HepG2 (cell line): ENCODE results near the gene BAG5. TPM values are rescaled to one million over a fixed set of nuclear protein-coding genes. Genes with fewer than 3 reads are reported as not detected.

Experiments used
- CC2D1A ChIP-seq: sonication (generic); formaldehyde crosslinking; IDR thresholded peaks from 2 replicates; pipeline ENCODE4 v1.8.1; 2023; ENCODE audit warnings: mild to moderate bottlenecking, missing genetic modification reagents
- CCDC6 ChIP-seq: sonication (generic); formaldehyde crosslinking; IDR thresholded peaks from 2 replicates; pipeline ENCODE4 v1.8.1; 2022; ENCODE audit warnings: mild to moderate bottlenecking, missing genetic modification reagents, moderate library complexity
- ELF4 ChIP-seq: sonication (generic); formaldehyde crosslinking; IDR thresholded peaks from 2 replicates; pipeline ENCODE4 v1.5.0; 2020; ENCODE audit warnings: missing genetic modification reagents, mild to moderate bottlenecking, moderate library complexity, borderline replicate concordance
- FOSL1 ChIP-seq: sonication (generic); formaldehyde crosslinking; IDR thresholded peaks from 2 replicates; pipeline ENCODE4 v1.9.0; 2021; ENCODE audit warnings: missing genetic modification reagents, borderline replicate concordance
- FOXA1 ChIP-seq, 2 experiments: fragments of 450-650 bp in 1 of 2; sonication (generic) in 1 of 2; formaldehyde crosslinking in 1 of 2; IDR thresholded peaks; 2 replicates each; pipeline versions ENCODE4 v1.4.0 to v1.6.1; 2016 to 2020; ENCODE audit warnings: missing genetic modification reagents in 1 of 2
- FOXM1 ChIP-seq: sonication (generic); formaldehyde crosslinking; IDR thresholded peaks from 2 replicates; pipeline ENCODE4 v1.5.0; 2020; ENCODE audit warnings: missing genetic modification reagents
- RBM39 ChIP-seq: fragments of 200-400 bp; formaldehyde crosslinking; IDR thresholded peaks from one replicate; pipeline ENCODE4 v1.6.1; 2018; ENCODE audit warnings: antibody characterized with exemption, mild to moderate bottlenecking, low read depth, low read length; ENCODE audit not compliant: poor library complexity, severe bottlenecking
- SRF ChIP-seq: IDR thresholded peaks from 2 replicates; pipeline ENCODE4 v1.6.1; 2011; ENCODE audit warnings: mild to moderate bottlenecking, low read depth, low read length, moderate library complexity
- ZNF10 ChIP-seq: sonication (generic); formaldehyde crosslinking; IDR thresholded peaks from 2 replicates; pipeline ENCODE4 v1.4.0; 2020; ENCODE audit warnings: mild to moderate bottlenecking, low read depth, missing genetic modification reagents, borderline replicate concordance
- ZNF20 ChIP-seq: sonication (generic); formaldehyde crosslinking; IDR thresholded peaks from 2 replicates; pipeline ENCODE4 v1.4.0; 2020; ENCODE audit warnings: mild to moderate bottlenecking, moderate library complexity, missing genetic modification reagents
- ZNF616 ChIP-seq: sonication (generic); formaldehyde crosslinking; IDR thresholded peaks from 2 replicates; pipeline ENCODE4 v1.5.0; 2020; ENCODE audit warnings: low read depth, mild to moderate bottlenecking, missing genetic modification reagents
- ZNF691 ChIP-seq: sonication (generic); formaldehyde crosslinking; IDR thresholded peaks from 2 replicates; pipeline ENCODE4 v1.4.0; 2020; ENCODE audit warnings: missing genetic modification reagents, low read depth, mild to moderate bottlenecking, borderline replicate concordance
- ZNF703 ChIP-seq: sonication (generic); formaldehyde crosslinking; IDR thresholded peaks from 2 replicates; pipeline ENCODE4 v1.5.1; 2020; ENCODE audit warnings: missing genetic modification reagents, mild to moderate bottlenecking, moderate library complexity, borderline replicate concordance
- ZNF816 ChIP-seq: sonication (generic); formaldehyde crosslinking; IDR thresholded peaks from 2 replicates; pipeline ENCODE4 v1.8.0; 2022; ENCODE audit warnings: missing genetic modification reagents, mild to moderate bottlenecking, borderline replicate concordance
- ZNF891 ChIP-seq: sonication (generic); formaldehyde crosslinking; IDR thresholded peaks from 2 replicates; pipeline ENCODE4 v1.5.0; 2020; ENCODE audit warnings: mild to moderate bottlenecking, missing genetic modification reagents
- polyA plus RNA-seq, 8 experiments: library from polyadenylated mRNA; depleted of rRNA in 3 of 8; stranded (reverse) in 7 of 8; unstranded in 1 of 8; fragments of >200 nt; fragmentation: Illumina TruSeq in 4 of 8; extraction: Trizol in 4 of 8; gene quantifications; 2 replicates each; pipeline versions ENCODE4 v1.2.1 to v1.2.3, GENCODE V29; 2011 to 2016; ENCODE audit warnings: low read depth in 4 of 8, missing spikeins in 1 of 8, mixed read lengths in 1 of 8; ENCODE audit not compliant: insufficient read depth in 1 of 8
- total RNA-seq, 5 experiments: library from RNA; depleted of rRNA; stranded (reverse); fragments of >200 nt; fragmentation: Illumina TruSeq; extraction: Trizol; gene quantifications; 2 replicates each; pipeline ENCODE4 v1.2.3, GENCODE V29; 2016; ENCODE audit warnings: low read depth in 1 of 5
- TF ChIP-seq, protein P1 (sequence below): IDR thresholded peaks from 2 replicates; pipeline ENCODE4 v1.6.1; 2016; ENCODE audit warnings: mild to moderate bottlenecking, missing biosample characterization, missing genetic modification reagents
- TF ChIP-seq, protein P2 (sequence below): sonication (generic); formaldehyde crosslinking; IDR thresholded peaks from 2 replicates; pipeline ENCODE4 v1.4.0; 2020; ENCODE audit warnings: mild to moderate bottlenecking, missing genetic modification reagents
- TF ChIP-seq, protein P3 (sequence below): sonication (generic); formaldehyde crosslinking; IDR thresholded peaks from 2 replicates; pipeline ENCODE4 v1.9.0; 2021; ENCODE audit warnings: missing genetic modification reagents, mild to moderate bottlenecking, borderline replicate concordance
- TF ChIP-seq, protein P4 (sequence below): sonication (generic); formaldehyde crosslinking; conservative IDR thresholded peaks from 2 replicates; pipeline ENCODE4 v1.8.1; 2023; ENCODE audit warnings: missing genetic modification reagents
- TF ChIP-seq, protein P5 (sequence below): sonication (generic); formaldehyde crosslinking; IDR thresholded peaks from 2 replicates; pipeline ENCODE4 v1.4.0; 2020; ENCODE audit warnings: missing genetic modification reagents

Gene BAG5
- total and polyA plus RNA-seq, 2 of the 13 experiments (the other 11 are each of a cell fraction or from before 2014, with no cell fraction given) = 3.5 to 21.0 TPM

DNA sequence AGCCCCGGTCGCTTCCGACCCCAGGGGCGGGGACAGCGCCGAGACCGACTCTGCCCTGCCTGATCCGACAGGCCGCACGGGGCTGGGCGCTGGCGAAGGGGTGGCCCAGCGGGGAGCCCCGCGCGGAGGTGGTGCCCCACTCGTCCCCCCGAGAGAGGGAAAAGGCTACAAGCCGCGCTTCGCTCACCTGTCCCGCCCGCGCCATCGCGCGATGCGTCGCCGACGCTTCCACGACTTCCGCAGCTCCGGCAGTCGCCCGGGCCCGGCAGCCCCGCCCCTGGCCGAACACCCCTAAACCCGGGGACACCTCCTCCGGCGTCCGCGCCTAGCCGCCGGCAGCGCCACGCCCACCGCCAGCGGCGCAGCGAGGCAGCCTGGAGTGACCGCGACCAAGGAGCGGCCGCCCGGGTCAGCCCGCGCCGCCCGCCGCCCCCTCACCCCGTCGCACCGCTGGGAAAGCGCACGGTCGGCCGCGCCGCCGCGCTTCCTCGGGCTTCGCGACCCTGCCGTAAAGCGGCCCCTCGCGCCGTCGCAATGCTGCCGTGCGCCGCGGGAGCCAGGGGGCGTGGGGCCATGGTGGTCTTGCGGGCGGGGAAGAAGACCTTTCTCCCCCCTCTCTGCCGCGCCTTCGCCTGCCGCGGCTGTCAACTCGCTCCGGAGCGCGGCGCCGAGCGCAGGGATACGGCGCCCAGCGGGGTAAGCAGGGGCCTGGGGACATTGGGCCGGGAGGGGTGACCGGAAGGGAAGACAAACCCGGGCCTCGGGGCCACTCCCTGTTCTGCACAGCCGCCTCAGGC, at the start of gene BAG5, which contains the start of gene COA8 (continued):
- TF ChIP-seq FOXA1 (IDR thresholded peaks at IDR 0.05) = no peak
- no peak for TF ChIP-seq FOXA1 (CRISPR knock-in tag; IDR thresholded peaks at IDR 0.05)
- TF ChIP-seq ZNF20 (CRISPR knock-in tag) = 0 out of 2 replicates have a peak, but pooled peaks have one; percentile 40
- TF ChIP-seq ZNF691 (CRISPR knock-in tag) = no peak
- TF ChIP-seq, protein P1, sequence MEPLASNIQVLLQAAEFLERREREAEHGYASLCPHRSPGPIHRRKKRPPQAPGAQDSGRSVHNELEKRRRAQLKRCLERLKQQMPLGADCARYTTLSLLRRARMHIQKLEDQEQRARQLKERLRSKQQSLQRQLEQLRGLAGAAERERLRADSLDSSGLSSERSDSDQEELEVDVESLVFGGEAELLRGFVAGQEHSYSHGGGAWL (CRISPR knock-in tag) = no peak; the same call in 1 of the 2 replicates
- no peak for TF ChIP-seq RBM39
- TF ChIP-seq, protein P2, sequence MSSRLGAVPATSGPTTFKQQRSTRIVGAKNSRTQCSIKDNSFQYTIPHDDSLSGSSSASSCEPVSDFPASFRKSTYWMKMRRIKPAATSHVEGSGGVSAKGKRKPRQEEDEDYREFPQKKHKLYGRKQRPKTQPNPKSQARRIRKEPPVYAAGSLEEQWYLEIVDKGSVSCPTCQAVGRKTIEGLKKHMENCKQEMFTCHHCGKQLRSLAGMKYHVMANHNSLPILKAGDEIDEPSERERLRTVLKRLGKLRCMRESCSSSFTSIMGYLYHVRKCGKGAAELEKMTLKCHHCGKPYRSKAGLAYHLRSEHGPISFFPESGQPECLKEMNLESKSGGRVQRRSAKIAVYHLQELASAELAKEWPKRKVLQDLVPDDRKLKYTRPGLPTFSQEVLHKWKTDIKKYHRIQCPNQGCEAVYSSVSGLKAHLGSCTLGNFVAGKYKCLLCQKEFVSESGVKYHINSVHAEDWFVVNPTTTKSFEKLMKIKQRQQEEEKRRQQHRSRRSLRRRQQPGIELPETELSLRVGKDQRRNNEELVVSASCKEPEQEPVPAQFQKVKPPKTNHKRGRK = no peak
- TF ChIP-seq, protein P3, sequence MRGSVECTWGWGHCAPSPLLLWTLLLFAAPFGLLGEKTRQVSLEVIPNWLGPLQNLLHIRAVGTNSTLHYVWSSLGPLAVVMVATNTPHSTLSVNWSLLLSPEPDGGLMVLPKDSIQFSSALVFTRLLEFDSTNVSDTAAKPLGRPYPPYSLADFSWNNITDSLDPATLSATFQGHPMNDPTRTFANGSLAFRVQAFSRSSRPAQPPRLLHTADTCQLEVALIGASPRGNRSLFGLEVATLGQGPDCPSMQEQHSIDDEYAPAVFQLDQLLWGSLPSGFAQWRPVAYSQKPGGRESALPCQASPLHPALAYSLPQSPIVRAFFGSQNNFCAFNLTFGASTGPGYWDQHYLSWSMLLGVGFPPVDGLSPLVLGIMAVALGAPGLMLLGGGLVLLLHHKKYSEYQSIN = no peak
- TF ChIP-seq, protein P4, sequence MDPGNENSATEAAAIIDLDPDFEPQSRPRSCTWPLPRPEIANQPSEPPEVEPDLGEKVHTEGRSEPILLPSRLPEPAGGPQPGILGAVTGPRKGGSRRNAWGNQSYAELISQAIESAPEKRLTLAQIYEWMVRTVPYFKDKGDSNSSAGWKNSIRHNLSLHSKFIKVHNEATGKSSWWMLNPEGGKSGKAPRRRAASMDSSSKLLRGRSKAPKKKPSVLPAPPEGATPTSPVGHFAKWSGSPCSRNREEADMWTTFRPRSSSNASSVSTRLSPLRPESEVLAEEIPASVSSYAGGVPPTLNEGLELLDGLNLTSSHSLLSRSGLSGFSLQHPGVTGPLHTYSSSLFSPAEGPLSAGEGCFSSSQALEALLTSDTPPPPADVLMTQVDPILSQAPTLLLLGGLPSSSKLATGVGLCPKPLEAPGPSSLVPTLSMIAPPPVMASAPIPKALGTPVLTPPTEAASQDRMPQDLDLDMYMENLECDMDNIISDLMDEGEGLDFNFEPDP (CRISPR knock-in tag) = no peak
- no peak for TF ChIP-seq CC2D1A (CRISPR knock-in tag)
- TF ChIP-seq ZNF891 = no peak
- TF ChIP-seq ZNF816 (CRISPR knock-in tag) = no peak
- no peak for TF ChIP-seq ZNF616 (CRISPR knock-in tag)
- TF ChIP-seq FOSL1 (CRISPR knock-in tag) = no peak
- no peak for TF ChIP-seq ZNF703 (CRISPR knock-in tag)
- TF ChIP-seq SRF = no peak
- TF ChIP-seq, protein P5, sequence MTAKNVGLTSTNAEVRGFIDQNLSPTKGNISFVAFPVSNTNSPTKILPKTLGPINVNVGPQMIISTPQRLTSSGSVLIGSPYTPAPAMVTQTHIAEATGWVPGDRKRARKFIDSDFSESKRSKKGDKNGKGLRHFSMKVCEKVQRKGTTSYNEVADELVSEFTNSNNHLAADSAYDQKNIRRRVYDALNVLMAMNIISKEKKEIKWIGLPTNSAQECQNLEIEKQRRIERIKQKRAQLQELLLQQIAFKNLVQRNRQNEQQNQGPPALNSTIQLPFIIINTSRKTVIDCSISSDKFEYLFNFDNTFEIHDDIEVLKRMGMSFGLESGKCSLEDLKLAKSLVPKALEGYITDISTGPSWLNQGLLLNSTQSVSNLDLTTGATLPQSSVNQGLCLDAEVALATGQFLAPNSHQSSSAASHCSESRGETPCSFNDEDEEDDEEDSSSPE = peak; percentile 38; the same call in 1 of the 2 replicates
- no peak for TF ChIP-seq FOXM1 (CRISPR knock-in tag)
- 0 out of 2 replicates have a peak, but pooled peaks have one; percentile 78 for TF ChIP-seq CCDC6 (CRISPR knock-in tag)
- no peak for TF ChIP-seq ZNF10 (CRISPR knock-in tag)
- TF ChIP-seq ELF4 (CRISPR knock-in tag) = no peak; the same call in 1 of the 2 replicates
